Caco-2 (cell line): Measurements from ENCODE around the gene C10orf90. TPM values are rescaled to one million over a fixed set of nuclear protein-coding genes. Genes with fewer than 3 reads are reported as not detected.

Experiments
- BruUV-seq: library from RNA; stranded (reverse); fragments of 400-500 nt; replicated peaks from 2 replicates; lab custom pipeline; 2021; lab: Mats Ljungman, UMichigan
- CTCF ChIA-PET: fragments of 300-600 bp; sonication (Branson Sonifier 250); formaldehyde crosslinking; loops from one replicate; lab custom pipeline; 2022; ENCODE audit warnings: antibody characterized with exemption; lab: Charles Lee
- POLR2A ChIA-PET: fragments of 300-600 bp; sonication (Branson Sonifier 250); formaldehyde crosslinking; loops from one replicate; lab custom pipeline; 2022; ENCODE audit warnings: antibody characterized with exemption; lab: Charles Lee
- DNase-seq, 2 experiments: peaks; one replicate each; pipeline versions ENCODE4 v3.0.0 to v3.0.0-alpha.2; 2020 to 2022
- H3K27me3 ChIP-seq: replicated peaks from 2 replicates; pipeline ENCODE4 v1.6.0; 2011; ENCODE audit warnings: low read length; ENCODE audit not compliant: control insufficient read depth, insufficient read depth
- H3K36me3 ChIP-seq: 2 replicates; pipeline ENCODE4 v1.5.1; 2011; ENCODE audit warnings: low read length; ENCODE audit not compliant: control insufficient read depth, insufficient read depth
- H3K4me1 ChIP-seq: fragments of 250-450 bp; sonication (Bioruptor Pico); 2 replicates; pipeline ENCODE4 v1.5.1; 2020; ENCODE audit warnings: mild to moderate bottlenecking
- H3K4me3 ChIP-seq: 2 replicates; pipeline ENCODE4 v1.5.1; 2011; ENCODE audit warnings: low read depth, mild to moderate bottlenecking, control low read depth, low read length
- H3K9me3 ChIP-seq: fragments of 250-450 bp; sonication (Bioruptor Pico); 2 replicates; pipeline ENCODE4 v1.5.1; 2020; ENCODE audit warnings: mild to moderate bottlenecking, moderate library complexity
- H3K27ac Mint-ChIP-seq: one replicate; pipeline ENCODE4 v1.8.0; 2022; ENCODE audit warnings: mixed read lengths; ENCODE audit not compliant: unreplicated experiment
- H3K27me3 Mint-ChIP-seq: one replicate; pipeline ENCODE4 v1.8.0; 2022; ENCODE audit warnings: mixed read lengths; ENCODE audit not compliant: insufficient read depth, unreplicated experiment
- H3K36me3 Mint-ChIP-seq: one replicate; pipeline ENCODE4 v1.8.0; 2022; ENCODE audit warnings: mild to moderate bottlenecking, mixed read lengths; ENCODE audit not compliant: insufficient read depth, unreplicated experiment
- H3K4me1 Mint-ChIP-seq: one replicate; pipeline ENCODE4 v1.8.0; 2022; ENCODE audit warnings: low read depth, mixed read lengths; ENCODE audit not compliant: unreplicated experiment
- H3K4me3 Mint-ChIP-seq: one replicate; pipeline ENCODE4 v1.8.0; 2022; ENCODE audit warnings: mild to moderate bottlenecking, moderate library complexity, mixed read lengths; ENCODE audit not compliant: unreplicated experiment
- H3K9me3 Mint-ChIP-seq: one replicate; pipeline ENCODE4 v1.8.0; 2022; ENCODE audit warnings: mixed read lengths; ENCODE audit not compliant: unreplicated experiment
- intact Hi-C: fragments of 100-400 bp; cut with micrococcal nuclease; formaldehyde crosslinking; loops from one replicate; pipeline ENCODE4 v1.10.0; 2022; ENCODE audit not compliant: unreplicated experiment
- total RNA-seq: library from RNA; stranded (reverse); gene quantifications from 2 replicates; pipeline ENCODE4 v1.2.3, GENCODE V29; 2022
- TF ChIP-seq, protein P1 (sequence below), 2 experiments: fragments of 200-600 bp in 1 of 2; IDR thresholded peaks; 1 replicate in 1 of 2; 2 replicates in 1 of 2; pipeline versions ENCODE4 v1.5.1 to v1.8.0; 2011 to 2022; ENCODE audit warnings: antibody characterized with exemption in 1 of 2, control low read depth in 1 of 2, inconsistent platforms in 1 of 2, low read depth in 1 of 2, low read length in 1 of 2, mild to moderate bottlenecking in 1 of 2, moderate library complexity in 1 of 2; ENCODE audit not compliant: insufficient read depth in 1 of 2, severe bottlenecking in 1 of 2, unreplicated experiment in 1 of 2

C10orf90 gene
- total RNA-seq, 1 experiment from 2014 or later, result not detected

DNA sequence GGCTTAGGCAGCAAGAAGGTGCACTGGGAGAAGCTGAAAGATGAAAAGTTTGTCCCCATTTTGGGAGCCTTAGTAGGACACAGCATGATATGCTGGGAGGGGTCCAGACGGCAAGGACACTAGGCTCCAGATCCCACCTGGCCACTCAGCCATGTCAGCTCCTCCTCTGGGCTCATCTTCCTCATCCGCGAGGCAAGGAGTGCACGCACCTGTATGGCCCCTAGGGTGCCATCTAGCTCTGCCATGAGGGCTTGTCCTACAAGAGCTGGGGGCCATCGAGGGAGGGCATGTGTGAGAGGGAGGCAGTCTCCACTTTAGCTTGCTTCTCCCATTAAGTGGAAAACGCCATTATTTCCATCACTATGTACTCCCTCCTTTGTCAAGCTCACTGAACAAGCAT is 146.0 kb downstream of the C10orf90 start:
- no TSS peak for BruUV-seq
- no peak for DNase-seq
- no peaks in the 10 kb centered on the region for H3K4me1 Mint-ChIP-seq
- intact Hi-C loops, result no loop called here
- Histone ChIP-seq H3K27me3 (no peaks in the 10 kb centered on the region), H3K4me1 (no peaks in the 10 kb centered on the region), H3K9me3 (no peaks in the 10 kb centered on the region), H3K4me3 (no peak overlapping the region), H3K36me3 (no peaks in the 10 kb centered on the region)
- no peak overlapping the region for H3K27ac Mint-ChIP-seq
- ChIA-PET CTCF (no interaction called here), POLR2A (no interaction called here)
- H3K9me3 Mint-ChIP-seq, result no peaks in the 10 kb centered on the region
- H3K36me3 Mint-ChIP-seq, result no peaks in the 10 kb centered on the region
- H3K27me3 Mint-ChIP-seq, result peaks cover 8% of the 10 kb centered on the region
- TF ChIP-seq, protein P1, sequence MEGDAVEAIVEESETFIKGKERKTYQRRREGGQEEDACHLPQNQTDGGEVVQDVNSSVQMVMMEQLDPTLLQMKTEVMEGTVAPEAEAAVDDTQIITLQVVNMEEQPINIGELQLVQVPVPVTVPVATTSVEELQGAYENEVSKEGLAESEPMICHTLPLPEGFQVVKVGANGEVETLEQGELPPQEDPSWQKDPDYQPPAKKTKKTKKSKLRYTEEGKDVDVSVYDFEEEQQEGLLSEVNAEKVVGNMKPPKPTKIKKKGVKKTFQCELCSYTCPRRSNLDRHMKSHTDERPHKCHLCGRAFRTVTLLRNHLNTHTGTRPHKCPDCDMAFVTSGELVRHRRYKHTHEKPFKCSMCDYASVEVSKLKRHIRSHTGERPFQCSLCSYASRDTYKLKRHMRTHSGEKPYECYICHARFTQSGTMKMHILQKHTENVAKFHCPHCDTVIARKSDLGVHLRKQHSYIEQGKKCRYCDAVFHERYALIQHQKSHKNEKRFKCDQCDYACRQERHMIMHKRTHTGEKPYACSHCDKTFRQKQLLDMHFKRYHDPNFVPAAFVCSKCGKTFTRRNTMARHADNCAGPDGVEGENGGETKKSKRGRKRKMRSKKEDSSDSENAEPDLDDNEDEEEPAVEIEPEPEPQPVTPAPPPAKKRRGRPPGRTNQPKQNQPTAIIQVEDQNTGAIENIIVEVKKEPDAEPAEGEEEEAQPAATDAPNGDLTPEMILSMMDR (IDR thresholded peaks at IDR 0.05; ENCODE audit: insufficient read depth in 1 of 2, low read depth in 1 of 2, low read length in 1 of 2, severe bottlenecking in 1 of 2, unreplicated experiment in 1 of 2), result no peak
- no peak overlapping the region for H3K4me3 Mint-ChIP-seq

DNA sequence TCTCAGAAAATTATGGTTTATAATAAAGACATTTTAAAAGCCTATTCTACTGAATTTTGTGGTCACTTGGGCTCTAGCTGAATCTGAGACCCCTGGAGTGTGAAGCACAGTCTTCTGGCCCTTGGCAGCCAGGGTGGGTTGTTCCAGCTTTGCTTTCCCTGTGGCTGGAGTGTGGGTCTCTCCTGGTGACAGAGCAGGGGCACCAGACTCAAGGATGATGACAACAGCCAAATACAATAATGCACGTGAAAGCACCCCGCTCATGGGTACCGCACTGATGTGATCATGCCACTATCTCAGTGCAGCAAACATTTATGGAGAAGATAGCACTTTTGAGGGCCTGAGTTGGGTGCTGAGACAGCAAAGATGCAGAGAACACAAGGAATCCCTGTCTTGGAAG is 147.4 kb downstream of the C10orf90 start:
- Histone ChIP-seq H3K9me3 (no peaks in the 10 kb centered on the region), H3K4me3 (no peak overlapping the region), H3K27me3 (no peaks in the 10 kb centered on the region), H3K36me3 (no peaks in the 10 kb centered on the region), H3K4me1 (no peaks in the 10 kb centered on the region)
- no peaks in the 10 kb centered on the region for H3K9me3 Mint-ChIP-seq
- H3K27ac Mint-ChIP-seq, result no peak overlapping the region
- H3K27me3 Mint-ChIP-seq, result peaks cover 8% of the 10 kb centered on the region
- ChIA-PET CTCF (no interaction called here), POLR2A (no interaction called here)
- DNase-seq, result no peak
- intact Hi-C loops, result no loop called here
- no peaks in the 10 kb centered on the region for H3K36me3 Mint-ChIP-seq
- no peak overlapping the region for H3K4me3 Mint-ChIP-seq
- BruUV-seq, result no TSS peak
- H3K4me1 Mint-ChIP-seq, result no peaks in the 10 kb centered on the region
- TF ChIP-seq, protein P1 (IDR thresholded peaks at IDR 0.05; ENCODE audit: insufficient read depth in 1 of 2, low read depth in 1 of 2, low read length in 1 of 2, severe bottlenecking in 1 of 2, unreplicated experiment in 1 of 2), result no peak

GRCh38 chr10:126521399-126521798 is 149.1 kb downstream of the C10orf90 start:
- POLR2A ChIA-PET, result no interaction called here
- Mint-ChIP-seq H3K36me3 (no peaks in the 10 kb centered on the region), H3K4me3 (no peak overlapping the region), H3K9me3 (no peaks in the 10 kb centered on the region), H3K27me3 (peaks cover 5% of the 10 kb centered on the region), H3K27ac (no peak overlapping the region), H3K4me1 (no peaks in the 10 kb centered on the region)
- intact Hi-C loops, result no loop called here
- H3K27me3 ChIP-seq, result no peaks in the 10 kb centered on the region
- TF ChIP-seq, protein P1 (IDR thresholded peaks at IDR 0.05; ENCODE audit: insufficient read depth in 1 of 2, low read depth in 1 of 2, low read length in 1 of 2, severe bottlenecking in 1 of 2, unreplicated experiment in 1 of 2), result no peak
- CTCF ChIA-PET, result no interaction called here
- BruUV-seq, result no TSS peak
- no peak for DNase-seq
- H3K4me3 ChIP-seq, result no peak overlapping the region
- H3K9me3 ChIP-seq, result no peaks in the 10 kb centered on the region
- H3K36me3 ChIP-seq, result no peaks in the 10 kb centered on the region
- no peaks in the 10 kb centered on the region for H3K4me1 ChIP-seq
